Endothelial cell of umbilical vein (primary cell): ENCODE data around the gene LTB4R. TPM values are rescaled to one million over a fixed set of nuclear protein-coding genes. Genes with fewer than 3 reads are reported as not detected.
A peak's percentile ranks its signal among the peaks of the same experiment; 100 is the strongest.

Experiments used
- BruUV-seq: library from RNA; stranded (reverse); fragments of 400-500 nt; replicated peaks from 2 replicates; lab custom pipeline; 2021; lab: Mats Ljungman, UMichigan
- CTCF ChIA-PET: fragments of 300-600, 350-600 bp; sonication (Branson Sonifier 250); formaldehyde crosslinking; loops from one replicate; lab custom pipeline; 2021; ENCODE audit warnings: antibody characterized with exemption, inconsistent platforms; lab: Charles Lee
- POLR2A ChIA-PET: fragments of 300-600, 350-600 bp; sonication (Branson Sonifier 250); formaldehyde crosslinking; loops from one replicate; lab custom pipeline; 2021; ENCODE audit warnings: antibody characterized with exemption, inconsistent platforms; lab: Charles Lee
- DNase-seq: peaks from one replicate; pipeline ENCODE4 v3.0.0-alpha.2; 2011; ENCODE audit warnings: low read depth, low spot score
- FAIRE-seq: peaks from 2 replicates; lab custom pipeline; 2011; peaks lifted over from hg19 to GRCh38; lab: Jason Lieb, UNC
- H2AFZ ChIP-seq: 2 replicates; pipeline ENCODE4 v1.6.0; 2012; ENCODE audit warnings: low read depth, low read length, control low read depth, inconsistent platforms
- H3K27ac ChIP-seq: 2 replicates; pipeline ENCODE4 v1.5.1; 2011; ENCODE audit warnings: low read depth, mild to moderate bottlenecking, control low read depth, low read length, moderate library complexity; ENCODE audit not compliant: insufficient read depth
- H3K27me3 ChIP-seq, 2 experiments: 2 replicates each; pipeline versions ENCODE4 v1.6.0 to v1.6.1; 2011; ENCODE audit warnings: low read length in 2 of 2, mixed read lengths in 1 of 2; ENCODE audit not compliant: control insufficient read depth in 2 of 2, insufficient read depth in 2 of 2
- H3K36me3 ChIP-seq, 2 experiments: 2 replicates in 1 of 2; 3 replicates in 1 of 2; pipeline ENCODE4 v1.5.1; 2011; ENCODE audit warnings: low read length in 2 of 2, mild to moderate bottlenecking in 1 of 2, moderate library complexity in 1 of 2; ENCODE audit not compliant: control insufficient read depth in 2 of 2, insufficient read depth in 2 of 2; ENCODE audit errors: extremely low read depth in 1 of 2
- H3K4me1 ChIP-seq: 3 replicates; pipeline ENCODE4 v1.5.1; 2011; ENCODE audit warnings: mild to moderate bottlenecking, low read length; ENCODE audit not compliant: control insufficient read depth, insufficient read depth; ENCODE audit errors: extremely low read depth
- H3K4me2 ChIP-seq: 2 replicates; pipeline ENCODE4 v1.6.1; 2011; ENCODE audit warnings: low read length, control low read depth, mixed read lengths; ENCODE audit not compliant: insufficient read depth
- H3K4me3 ChIP-seq, 3 experiments: fragments of 200-600 bp in 1 of 3; sonication (generic), shearing (Covaris generic) in 1 of 3; replicated peaks in 1 of 3; 2 replicates each; pipeline ENCODE4 v1.5.1; 2011 to 2016; ENCODE audit warnings: control low read depth in 3 of 3, low read length in 3 of 3, mild to moderate bottlenecking in 2 of 3, inconsistent platforms in 1 of 3, low read depth in 1 of 3, moderate library complexity in 1 of 3; ENCODE audit not compliant: insufficient read depth in 1 of 3
- H3K79me2 ChIP-seq: 2 replicates; pipeline ENCODE4 v1.6.0; 2012; ENCODE audit warnings: low read length, inconsistent platforms; ENCODE audit not compliant: control insufficient read depth, insufficient read depth
- H3K9ac ChIP-seq: replicated peaks from 2 replicates; pipeline ENCODE3; 2011; ENCODE audit warnings: low read length, control low read depth; ENCODE audit not compliant: insufficient read depth; ENCODE audit errors: extremely low read depth
- H3K9me1 ChIP-seq: replicated peaks from 3 replicates; pipeline ENCODE4 v1.6.0; 2011; ENCODE audit warnings: mild to moderate bottlenecking, low read length; ENCODE audit not compliant: control insufficient read depth, insufficient read depth; ENCODE audit errors: extremely low read depth
- H3K9me3 ChIP-seq: replicated peaks from 2 replicates; pipeline ENCODE4 v1.5.1; 2012; ENCODE audit warnings: low read length, inconsistent platforms; ENCODE audit not compliant: control insufficient read depth, insufficient read depth
- H4K20me1 ChIP-seq: replicated peaks from 2 replicates; pipeline ENCODE3; 2011; ENCODE audit warnings: mild to moderate bottlenecking, low read length; ENCODE audit not compliant: control insufficient read depth, insufficient read depth; ENCODE audit errors: extremely low read depth
- EZH2 ChIP-seq: IDR thresholded peaks from 2 replicates; pipeline ENCODE4 v1.6.1; 2012; ENCODE audit warnings: borderline replicate concordance, low read depth, mild to moderate bottlenecking, moderate library complexity, low read length, inconsistent platforms; ENCODE audit not compliant: severe bottlenecking
- FOS ChIP-seq: IDR thresholded peaks from 2 replicates; pipeline ENCODE4 v1.6.1; 2011; ENCODE audit warnings: mild to moderate bottlenecking, low read length, moderate library complexity, borderline replicate concordance; ENCODE audit not compliant: insufficient read depth
- GATA2 ChIP-seq: IDR thresholded peaks from 2 replicates; pipeline ENCODE4 v1.7.0; 2011; ENCODE audit warnings: low read depth, mild to moderate bottlenecking, moderate library complexity, mixed read lengths, low read length; ENCODE audit not compliant: insufficient read length, insufficient read depth
- JUN ChIP-seq: IDR thresholded peaks from 2 replicates; pipeline ENCODE4 v1.6.1; 2011; ENCODE audit warnings: borderline replicate concordance, low read depth; ENCODE audit not compliant: insufficient read length, insufficient read depth
- MYC ChIP-seq: IDR thresholded peaks from one replicate; pipeline ENCODE4 v1.6.1; 2011; ENCODE audit warnings: mild to moderate bottlenecking, low read depth, low read length
- POLR2A ChIP-seq: IDR thresholded peaks from 2 replicates; pipeline ENCODE4 v1.6.1; 2012; ENCODE audit warnings: low read depth, mild to moderate bottlenecking, control low read depth, low read length
- POLR2AphosphoS5 ChIP-seq: IDR thresholded peaks from 2 replicates; pipeline ENCODE4 v1.6.1; 2012; ENCODE audit warnings: low read depth, mild to moderate bottlenecking, control low read depth, low read length, moderate library complexity; ENCODE audit not compliant: insufficient read depth
- dilution Hi-C: fragments of 300-500 bp; cut with MboI; formaldehyde crosslinking; loops from one replicate; pipeline ENCODE4 v1.15.0; 2019; ENCODE audit warnings: low sequenced_read_pairs; ENCODE audit not compliant: extremely low pct_ligation_motif_present
- intact Hi-C: fragments of 100-400 bp; cut with micrococcal nuclease; formaldehyde crosslinking; loops from one replicate; pipeline ENCODE4 v1.10.0; 2022
- polyA plus RNA-seq, 4 experiments: library from polyadenylated mRNA; depleted of rRNA in 3 of 4; stranded (reverse) in 3 of 4; unstranded in 1 of 4; fragments of >200 nt; gene quantifications; 2 replicates each; pipeline versions ENCODE4 v1.2.1 to v1.2.3, GENCODE V29; 2011 to 2012; ENCODE audit warnings: missing spikeins in 1 of 4
- total RNA-seq: library from RNA; stranded (reverse); gene quantifications from 2 replicates; pipeline ENCODE4 v1.2.3, GENCODE V29; 2021
- TF ChIP-seq, protein P1 (sequence below): IDR thresholded peaks from 2 replicates; pipeline ENCODE4 v1.6.1; 2011; ENCODE audit not compliant: insufficient read depth, insufficient read length

The LTB4R gene
- total and polyA plus RNA-seq, 2 donors (not counting 3 experiments of a cell fraction or from before 2014, with no cell fraction given): 9.1 to 10.5 TPM

DNA sequence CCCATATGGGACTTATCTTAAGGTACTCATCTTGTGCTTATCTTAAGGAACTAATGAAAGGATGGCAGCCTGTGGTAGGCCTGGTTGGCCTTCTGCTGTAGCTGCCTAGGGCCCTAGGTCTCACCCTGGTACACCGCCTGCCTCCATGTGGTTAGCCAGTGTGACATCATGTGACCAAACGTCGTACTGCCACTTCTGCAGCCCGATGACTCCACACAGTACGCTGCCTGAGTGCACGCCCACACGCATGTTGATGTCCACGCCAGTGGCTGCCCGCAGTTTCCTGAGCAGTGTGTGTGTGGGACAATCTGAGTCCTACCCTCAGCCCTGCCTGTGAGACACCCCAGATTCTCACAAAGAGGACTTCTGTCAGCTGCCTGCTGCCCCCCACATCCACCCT is 18.4 kb downstream of the LTB4R start:
- Histone ChIP-seq H3K36me3 (peaks cover 0 to 13% of the 10 kb centered on the region in 2 experiments), H3K4me2 (no peak overlapping the region), H3K4me1 (peaks cover 17% of the 10 kb centered on the region), H3K9me3 (no peaks in the 10 kb centered on the region), H3K79me2 (no peaks in the 10 kb centered on the region), H2AFZ (no peak overlapping the region), H3K27ac (no peak overlapping the region), H3K4me3 (no peak overlapping the region), H3K27me3 (no peaks in the 10 kb centered on the region), H3K9ac (no peak overlapping the region), H4K20me1 (no peaks in the 10 kb centered on the region), H3K9me1 (no peaks in the 10 kb centered on the region)
- no TSS peak for BruUV-seq
- ChIA-PET CTCF (interaction anchor here (1.0 to 20.1 kb wide), 3 partner anchors 33 to 104 kb away, joined by 3 to 811 read pairs (median 3); partner anchors contain the start of genes CBLN3 and KHNYN), POLR2A (no interaction called here)
- FAIRE-seq (no peak), DNase-seq (no peak)
- peak; percentile 28 for TF ChIP-seq POLR2AphosphoS5
- TF ChIP-seq JUN: no peak
- peak; percentile 40 for TF ChIP-seq POLR2A
- TF ChIP-seq GATA2: no peak
- intact Hi-C loops: no loop called here
- dilution Hi-C loops: no loop called here

DNA sequence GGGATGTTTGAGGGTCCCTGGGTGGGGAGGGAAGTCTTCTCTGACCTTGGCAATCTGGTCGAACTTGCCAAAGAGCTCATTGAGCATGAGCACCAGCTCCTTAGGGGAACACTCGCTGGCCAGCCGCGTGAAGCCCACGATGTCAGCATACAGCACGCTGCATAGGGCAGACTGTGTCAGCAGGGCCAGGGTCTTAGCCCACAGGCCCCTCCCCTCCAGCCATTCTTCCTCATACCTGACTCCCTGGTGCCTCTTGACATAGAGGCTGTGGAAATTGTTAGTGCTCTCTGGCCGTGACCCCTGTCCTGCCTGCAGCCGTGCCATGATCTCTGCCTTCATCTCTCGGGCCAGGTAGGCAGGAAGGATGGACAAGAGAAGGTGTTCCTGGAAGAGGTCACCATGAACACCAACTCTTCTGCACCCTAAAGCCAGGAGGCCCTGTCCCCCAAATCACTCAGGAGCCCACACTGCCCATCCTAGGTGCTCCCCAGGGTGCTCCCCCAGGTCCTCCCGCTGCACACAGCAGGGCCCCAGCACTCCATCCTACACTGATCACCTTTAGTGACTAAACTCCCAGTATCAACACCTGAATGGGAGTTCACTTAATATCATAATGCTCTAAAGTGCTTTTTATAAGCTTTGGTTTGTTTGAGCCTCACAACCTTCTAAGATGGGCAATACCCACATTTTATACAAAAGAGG is 19.8 kb downstream of the LTB4R start:
- intact Hi-C loops (no loop called here), dilution Hi-C loops (no loop called here)
- Histone ChIP-seq H2AFZ (no peak overlapping the region), H4K20me1 (no peaks in the 10 kb centered on the region), H3K9ac (no peak overlapping the region), H3K4me3 (no peak overlapping the region), H3K9me1 (no peaks in the 10 kb centered on the region), H3K9me3 (no peaks in the 10 kb centered on the region), H3K4me1 (peaks cover 29% of the 10 kb centered on the region), H3K36me3 (peaks cover 0 to 8% of the 10 kb centered on the region in 2 experiments), H3K27ac (no peak overlapping the region), H3K27me3 (no peaks in the 10 kb centered on the region), H3K4me2 (no peak overlapping the region), H3K79me2 (no peaks in the 10 kb centered on the region)
- BruUV-seq: no TSS peak
- CTCF ChIA-PET: interaction anchor here (0.6 to 20.1 kb wide), 9 partner anchors 13 to 216 kb away, joined by 3 to 811 read pairs (median 7); partner anchors contain the start of genes CBLN3, CIDEB, DCAF11 and KHNYN
- DNase-seq: no peak
- no peak for TF ChIP-seq EZH2
- peak; percentile 47 for TF ChIP-seq POLR2A
- TF ChIP-seq MYC: no peak
- TF ChIP-seq, protein P1, sequence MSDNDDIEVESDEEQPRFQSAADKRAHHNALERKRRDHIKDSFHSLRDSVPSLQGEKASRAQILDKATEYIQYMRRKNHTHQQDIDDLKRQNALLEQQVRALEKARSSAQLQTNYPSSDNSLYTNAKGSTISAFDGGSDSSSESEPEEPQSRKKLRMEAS: no peak
- TF ChIP-seq JUN: no peak
- TF ChIP-seq FOS: no peak
- TF ChIP-seq GATA2: no peak
- FAIRE-seq: no peak
- POLR2A ChIA-PET: no interaction called here
